IPS-18c (cell line): ENCODE measurements around the gene CT47A1.
"Not testable (repeated sequence)": the region's sequence is repeated elsewhere in the genome, so short reads cannot be mapped to it uniquely, and the experiment has no call there.

ENCODE experiments used
- H3K4me3 ChIP-seq: 2 replicates; pipeline ENCODE4 v1.7.0; 2013; ENCODE audit warnings: low read depth, mild to moderate bottlenecking, low read length, moderate library complexity; ENCODE audit not compliant: insufficient read depth
- H3K9me3 ChIP-seq: one replicate; pipeline ENCODE4 v1.6.1; 2013; ENCODE audit warnings: mild to moderate bottlenecking, low read length, moderate library complexity; ENCODE audit not compliant: control insufficient read depth, insufficient read depth

CT47A1 gene

DNA sequence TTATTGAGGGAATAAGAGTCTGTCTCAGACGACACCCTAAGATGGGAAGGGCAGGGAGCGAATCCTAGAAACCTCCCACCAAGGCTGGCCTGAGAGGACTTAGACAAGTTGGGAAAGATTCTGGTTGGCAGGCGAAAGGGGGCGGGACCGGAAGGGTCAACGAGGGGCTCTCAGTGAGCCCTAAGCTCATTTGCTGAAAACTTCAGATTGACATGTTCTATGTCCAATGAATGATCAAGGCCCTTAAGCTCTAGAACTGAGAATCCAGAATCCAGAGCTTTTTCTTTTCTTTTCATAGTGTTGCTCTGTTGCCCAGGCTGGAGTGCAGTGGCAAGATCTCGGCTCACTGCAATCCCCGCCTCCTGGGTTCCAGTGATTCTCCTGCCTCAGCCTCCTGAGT is at the start of gene CT47A1:
TSS of gene CT47A1 (minus strand) at position 101 of the 400 bp plus-strand sequence. CDS start 231 bp downstream, outside the sequence.
- H3K4me3 ChIP-seq, H3K9me3 ChIP-seq: not testable (repeated sequence)

DNA sequence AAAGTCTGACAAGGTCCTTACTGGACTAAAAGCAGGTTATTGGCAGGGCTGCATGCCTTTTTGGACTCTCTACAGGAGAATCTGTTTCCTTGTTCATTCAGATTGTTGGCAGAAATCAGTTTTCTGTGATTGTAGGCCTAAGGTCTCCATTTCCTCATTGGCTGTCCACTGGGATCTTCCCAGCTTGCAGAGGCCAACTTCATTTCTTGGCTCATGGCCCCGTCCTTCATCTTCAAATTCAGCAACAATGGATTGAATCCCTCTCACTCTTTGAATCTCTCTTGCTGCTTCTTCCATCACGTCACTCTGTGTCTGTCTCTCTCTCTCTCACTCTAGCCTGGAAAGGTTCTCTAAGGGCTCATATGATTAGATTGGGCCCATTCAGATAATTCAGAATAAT is 47.0 kb upstream of the CT47A1 start:
- Histone ChIP-seq H3K4me3 (no peak overlapping the region), H3K9me3 (peaks cover 3% of the 10 kb centered on the region)

DNA sequence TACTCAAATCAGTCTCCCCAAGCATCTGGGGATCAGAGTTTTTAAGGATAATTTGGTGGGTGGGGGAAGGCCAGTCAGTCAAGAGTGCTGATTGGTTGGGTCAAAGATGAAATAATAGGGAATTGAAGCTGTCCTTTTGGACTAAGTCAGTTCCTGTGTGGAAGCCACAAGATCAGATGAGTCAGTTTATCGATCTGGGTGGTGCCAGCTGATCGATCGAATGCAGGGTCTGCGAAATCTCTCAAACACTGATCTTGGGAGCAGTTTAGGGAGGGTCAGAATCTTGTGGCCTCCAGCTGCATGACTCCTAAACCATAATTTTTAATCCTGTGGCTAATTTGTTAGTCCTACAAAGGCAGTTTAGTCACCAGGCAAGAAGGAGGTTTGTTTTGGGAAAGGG is 44.5 kb upstream of the CT47A1 start:
- Histone ChIP-seq H3K9me3 (peaks cover 3% of the 10 kb centered on the region), H3K4me3 (no peak overlapping the region)

DNA sequence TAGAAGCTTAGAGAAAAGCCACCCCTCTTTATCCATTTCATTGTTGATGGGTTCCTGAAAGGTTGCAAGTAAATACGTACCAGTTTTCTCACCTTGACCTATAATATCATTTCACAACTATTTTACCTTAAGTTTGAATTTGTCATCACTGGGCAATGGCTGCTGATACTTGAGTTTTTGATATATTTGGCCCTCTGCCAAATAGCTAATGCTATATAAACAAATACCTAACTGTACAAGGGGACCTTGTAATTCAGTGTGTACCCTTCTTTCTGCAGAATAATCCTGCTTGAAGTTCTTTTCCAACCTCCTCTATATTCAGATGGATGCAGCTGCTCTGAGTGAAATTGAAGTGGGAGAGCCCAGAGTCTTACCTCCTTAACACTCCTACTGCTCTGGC is 42.9 kb upstream of the CT47A1 start:
- Histone ChIP-seq H3K9me3 (peaks cover 3% of the 10 kb centered on the region), H3K4me3 (no peak overlapping the region)

DNA sequence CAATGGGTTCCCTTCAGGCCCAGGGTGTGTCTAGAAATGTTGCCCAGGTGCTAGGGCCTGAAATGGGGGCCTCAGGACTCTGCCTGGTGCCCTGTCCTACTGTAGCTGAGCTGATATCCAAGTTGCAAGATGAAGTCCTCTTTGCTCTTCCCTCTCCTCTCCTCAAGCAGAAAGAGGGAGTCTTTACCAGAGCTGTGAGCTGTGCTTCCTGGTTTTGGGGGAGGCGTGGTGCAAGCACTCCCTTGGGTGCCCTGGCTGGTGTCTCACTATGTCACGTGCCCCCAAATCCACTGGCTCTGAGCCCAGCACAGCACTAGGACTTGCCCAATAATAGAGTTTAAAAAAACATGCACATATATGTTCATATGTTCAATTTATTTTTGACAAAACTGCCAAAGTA is 29.3 kb upstream of the CT47A1 start:
- no peak overlapping the region for H3K4me3 ChIP-seq
- peaks cover 3% of the 10 kb centered on the region for H3K9me3 ChIP-seq

DNA sequence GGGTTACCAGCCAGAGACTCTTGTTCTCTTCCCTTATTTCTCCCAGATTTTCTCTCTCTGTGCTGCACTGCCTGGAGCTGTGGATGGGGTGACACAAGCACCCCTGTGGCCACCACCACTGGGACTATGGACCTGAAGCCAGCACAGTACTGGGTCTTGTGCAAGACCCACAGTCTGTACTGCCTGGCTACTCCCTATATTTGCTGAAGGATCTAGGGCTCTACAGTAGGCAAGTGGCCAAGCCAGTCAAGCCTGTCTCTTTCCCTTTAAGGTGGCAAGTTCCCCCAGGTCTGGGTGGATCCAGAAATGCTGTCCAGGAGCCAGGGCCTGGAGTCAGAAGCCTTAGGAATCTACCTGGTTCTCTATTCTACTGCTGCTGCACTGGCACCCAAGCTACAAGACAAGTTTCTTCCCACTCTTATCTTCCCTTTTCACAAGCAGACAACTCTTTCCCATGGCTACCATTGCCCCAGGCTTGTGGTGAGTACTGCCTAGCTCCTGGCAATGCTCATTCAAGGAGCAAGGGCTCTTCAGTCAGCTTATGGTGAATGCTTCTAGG is 28.4 kb upstream of the CT47A1 start:
- Histone ChIP-seq H3K4me3 (no peak overlapping the region), H3K9me3 (peaks cover 3% of the 10 kb centered on the region)

DNA sequence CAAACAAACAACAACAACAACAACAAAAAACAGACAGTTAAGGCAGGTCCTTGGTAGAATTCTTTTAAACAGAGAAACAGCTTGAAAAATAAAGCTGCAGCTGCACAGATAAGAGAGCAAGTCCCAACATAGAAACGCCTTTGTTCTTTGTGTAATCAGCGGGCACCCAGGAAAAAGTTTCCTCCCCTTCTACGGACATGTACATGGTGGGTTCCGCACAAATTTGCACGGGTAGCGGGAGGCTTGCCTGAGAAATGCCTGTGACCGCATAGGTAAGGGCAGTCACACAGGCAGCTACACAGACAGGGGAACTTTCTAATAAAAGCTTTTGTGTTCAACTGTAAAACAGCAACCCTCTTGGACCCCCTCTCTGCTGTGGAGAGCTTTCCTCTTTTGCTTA is 25.7 kb upstream of the CT47A1 start:
- H3K4me3 ChIP-seq: no peak overlapping the region
- peaks cover 3% of the 10 kb centered on the region for H3K9me3 ChIP-seq

DNA sequence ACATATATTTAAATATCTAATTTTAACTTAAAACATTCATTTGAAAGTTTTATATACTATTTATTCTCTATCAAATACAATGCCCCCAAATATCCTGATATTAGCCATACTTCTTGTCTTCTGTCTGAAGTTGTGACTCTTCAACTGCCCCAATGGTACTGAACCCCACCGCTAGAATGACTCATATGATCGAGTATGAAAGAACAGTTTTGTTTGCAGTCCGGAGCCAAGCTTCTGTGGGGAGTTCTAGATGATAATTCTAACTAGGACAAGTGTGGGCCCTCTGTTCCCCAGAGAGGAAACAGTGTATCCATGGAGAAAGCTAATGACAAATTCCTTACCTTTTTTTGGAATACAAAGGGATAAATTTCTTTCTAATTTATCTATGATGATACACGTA is 24.7 kb upstream of the CT47A1 start:
- peaks cover 3% of the 10 kb centered on the region for H3K9me3 ChIP-seq
- H3K4me3 ChIP-seq: no peak overlapping the region

DNA sequence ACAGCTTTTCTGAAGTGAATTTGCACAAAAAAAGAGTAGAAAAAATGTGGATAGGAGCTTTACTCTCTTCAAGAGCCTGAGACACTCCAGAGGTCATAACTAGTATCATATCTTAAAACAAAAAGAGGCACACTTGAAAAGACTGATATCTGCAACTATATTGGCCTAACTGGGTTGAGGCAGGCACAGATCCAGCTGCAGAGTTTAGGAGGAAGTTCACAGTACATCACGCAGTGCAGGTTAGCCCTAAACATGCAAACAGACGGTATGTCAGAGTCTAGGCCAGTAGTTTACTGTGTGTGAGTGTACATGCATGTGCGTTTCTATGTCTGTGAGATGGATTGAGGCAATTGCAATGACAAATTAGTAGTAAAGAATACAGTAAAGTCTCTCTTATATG is 24.2 kb upstream of the CT47A1 start:
- Histone ChIP-seq H3K4me3 (no peak overlapping the region), H3K9me3 (peaks cover 2% of the 10 kb centered on the region)

DNA sequence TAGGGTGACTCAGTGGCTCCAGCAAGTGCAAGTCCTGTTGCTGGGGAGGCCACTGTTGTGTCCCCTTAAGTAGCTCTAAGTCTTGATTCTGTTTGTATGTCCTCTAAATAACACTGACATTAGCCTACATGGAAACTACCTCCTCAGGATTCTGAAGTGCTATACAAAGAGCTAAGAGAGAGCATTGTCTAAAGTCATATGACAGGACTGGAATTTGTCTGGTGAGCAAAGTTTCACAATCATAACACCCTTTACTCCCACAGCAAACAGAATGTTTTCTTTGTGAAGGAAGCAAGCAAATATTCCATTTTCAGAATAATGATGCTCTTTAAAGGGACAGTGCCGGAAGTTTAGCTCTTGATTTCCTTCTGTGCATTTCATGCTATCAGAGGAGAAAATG is 23.4 kb upstream of the CT47A1 start:
- Histone ChIP-seq H3K4me3 (no peak overlapping the region), H3K9me3 (no peaks in the 10 kb centered on the region)

DNA sequence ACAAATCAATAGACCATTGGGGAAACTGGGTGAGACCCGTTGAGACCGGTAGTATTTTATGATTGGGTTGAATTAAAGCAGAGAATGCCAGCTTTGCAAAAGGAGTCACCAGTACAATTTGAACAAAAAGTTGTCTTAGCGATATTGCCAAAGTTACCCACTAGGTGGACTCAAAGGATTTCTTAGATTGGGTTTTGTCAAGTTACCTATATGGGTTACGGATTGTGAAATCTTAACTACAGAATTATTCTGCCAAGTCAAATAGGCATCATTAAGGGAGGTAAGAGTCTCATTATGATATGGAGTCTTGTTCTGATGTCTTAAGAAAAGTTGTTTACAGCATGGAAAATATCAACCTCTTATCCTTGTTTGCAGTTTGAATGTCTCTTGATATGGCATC is 15.0 kb upstream of the CT47A1 start:
- Histone ChIP-seq H3K9me3 (no peaks in the 10 kb centered on the region), H3K4me3 (no peak overlapping the region)

DNA sequence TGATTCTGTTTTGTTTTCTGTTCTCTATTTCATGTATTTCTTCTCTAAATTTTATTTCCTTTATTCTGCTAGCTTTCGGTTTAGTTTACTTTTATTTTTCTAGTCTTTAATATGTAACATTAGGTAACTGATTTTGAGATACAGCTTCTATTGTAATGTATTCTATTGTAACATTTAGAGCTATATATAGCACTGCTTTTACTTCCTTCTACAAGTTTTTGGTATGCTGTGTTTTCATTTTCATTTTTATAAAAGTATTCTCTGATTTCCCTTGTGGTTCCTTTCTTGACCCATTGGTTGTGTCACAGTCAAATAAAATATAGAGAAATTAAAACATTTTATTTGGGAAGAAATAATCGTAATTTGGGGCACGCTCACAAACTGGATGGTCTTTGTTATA is 13.9 kb upstream of the CT47A1 start:
- H3K4me3 ChIP-seq: no peak overlapping the region
- H3K9me3 ChIP-seq: no peaks in the 10 kb centered on the region

DNA sequence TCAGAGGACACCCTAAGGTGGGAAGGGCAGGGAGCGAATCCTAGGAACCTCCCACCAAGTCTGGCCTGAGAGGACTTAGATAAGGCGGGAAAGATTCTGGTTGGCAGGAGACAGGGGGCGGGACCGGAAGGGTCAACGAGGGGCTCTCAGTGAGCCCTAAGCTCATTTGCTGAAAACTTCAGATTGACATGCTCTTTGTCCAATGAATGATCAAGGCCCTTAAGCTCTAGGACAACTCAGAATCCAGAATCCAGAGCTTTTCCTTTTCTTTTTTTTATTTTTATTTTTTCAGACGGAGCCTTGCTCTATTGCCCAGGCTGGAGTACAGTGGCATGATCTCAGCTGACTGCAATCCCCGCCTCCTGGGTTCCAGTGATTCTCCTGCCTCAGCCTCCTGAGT is 29.1 kb downstream of the CT47A1 start, which contains the start of gene CT47A7:
TSS of gene CT47A7 (minus strand) at position 101 of the 400 bp plus-strand sequence. CDS start 255 bp downstream, outside the sequence.
- not testable (repeated sequence) for H3K4me3 ChIP-seq, H3K9me3 ChIP-seq
